Motor neuron (in vitro differentiated cells): Measurements from ENCODE around the gene ABCA7. TPM values are rescaled to one million over a fixed set of nuclear protein-coding genes. Genes with fewer than 3 reads are reported as not detected.

Experiments
- ATAC-seq, 8 experiments: fragments of 200-7000 bp; cut with Tn5 transposase; replicated peaks in 6 of 8; 2 replicates each; pipeline ENCODE4 v1.8.0; 2021; ENCODE audit warnings: mild to moderate bottlenecking in 8 of 8, moderate library complexity in 8 of 8
- H3K27ac ChIP-seq, 2 donors: fragments of 250-450 bp; sonication (Bioruptor Pico); 2 replicates each; pipeline ENCODE4 v1.9.0; 2021; ENCODE audit warnings: antibody characterized with exemption in 2 of 2, mild to moderate bottlenecking in 2 of 2, moderate library complexity in 1 of 2
- H3K4me1 ChIP-seq, 2 donors: fragments of 250-450 bp; sonication (Bioruptor Pico); replicated peaks in 1 of 2; 2 replicates each; pipeline ENCODE4 v1.6.1; 2021; ENCODE audit warnings: antibody characterized with exemption in 2 of 2, mild to moderate bottlenecking in 2 of 2, moderate library complexity in 1 of 2
- H3K4me3 ChIP-seq, 5 donors: fragments of 250-450 bp; sonication (Bioruptor Pico); 2 replicates each; pipeline ENCODE4 v1.9.0; 2021; ENCODE audit warnings: antibody characterized with exemption in 5 of 5, mild to moderate bottlenecking in 5 of 5, moderate library complexity in 4 of 5
- WGBS, 10 experiments: fragments of 450-650 bp; shearing (Covaris generic); methylation state at CpG; one replicate each; pipeline ENCODE4 v1.0.0; 2022; 5-methylcytosine and 5-hydroxymethylcytosine counted together
- in situ Hi-C, 9 experiments: fragments of 400-800 bp; cut with MboI; loops; one replicate each; pipeline ENCODE4 v1.15.0; 2021; ENCODE audit warnings: low sequenced_read_pairs in 9 of 9, low pct_unique_long_range_greater_than_20kb in 2 of 9; ENCODE audit not compliant: unreplicated experiment in 9 of 9
- total RNA-seq, 8 experiments: library from RNA; unstranded; fragments of 300-600 nt; gene quantifications; 2 replicates each; pipeline versions ENCODE4 v1.2.3 to v1.2.4, GENCODE V29; 2022

The ABCA7 gene
- total RNA-seq, 8 experiments from 2014 or later = 6.5 to 35.6 (median 9.1) TPM

- ATAC-seq = peak in 3 of 8 experiments; percentile 1 to 26 (median 9)
- in situ Hi-C loops = no loop called here
- H3K4me1 ChIP-seq = peaks cover 3 to 6% of the 10 kb centered on the region in 2 donors
- WGBS, 10 experiments = 0 to 70% methylated on average over 2 of the region's 43 CpGs; no CpG with 5 or more reads in 8 of the 10 experiments
- no peak overlapping the region for H3K27ac ChIP-seq
- no peak overlapping the region for H3K4me3 ChIP-seq
These were observed 2.2 kb downstream of the ABCA7 start for GRCh38 chr19:1041835-1042685.

- Histone ChIP-seq H3K4me1 (peaks cover 3 to 6% of the 10 kb centered on the region in 2 donors), H3K4me3 (no peak overlapping the region), H3K27ac (no peak overlapping the region)
- 20 to 80% (median 80%) methylated on average over 1 of the region's 23 CpGs; no CpG with 5 or more reads in 6 of the 10 experiments for WGBS, 10 experiments
- ATAC-seq = no peak
- in situ Hi-C loops = no loop called here
These were observed 3.0 kb downstream of the ABCA7 start for GRCh38 chr19:1042689-1043511.

- in situ Hi-C loops = no loop called here
- peaks cover 3 to 6% of the 10 kb centered on the region in 2 donors for H3K4me1 ChIP-seq
- WGBS, 10 experiments = no CpG with 5 or more reads among the region's 10 CpGs
- ATAC-seq = peak in 4 of 8 experiments; percentile 1 to 54 (median 46)
- peak overlapping the region in 1 of 2 donors; percentile 7 for H3K27ac ChIP-seq
- H3K4me3 ChIP-seq = no peak overlapping the region
These were observed 5.3 kb downstream of the ABCA7 start for GRCh38 chr19:1045247-1045603.

- peaks cover 0 to 3% of the 10 kb centered on the region in 2 donors for H3K4me1 ChIP-seq
- in situ Hi-C loops = no loop called here
- no peak overlapping the region for H3K4me3 ChIP-seq
- 80 to 97% methylated on average over 1 to 6 of the region's 33 CpGs; no CpG with 5 or more reads in 8 of the 10 experiments for WGBS, 10 experiments
- no peak overlapping the region for H3K27ac ChIP-seq
- ATAC-seq = no peak
These were observed 6.3 kb downstream of the ABCA7 start for GRCh38 chr19:1046117-1046626.

GRCh38 chr19:1046836-1047695 is 7.2 kb downstream of the ABCA7 start:
- Histone ChIP-seq H3K27ac (no peak overlapping the region), H3K4me1 (no peaks in the 10 kb centered on the region), H3K4me3 (no peak overlapping the region)
- no peak for ATAC-seq
- WGBS, 10 experiments = 70 to 96% (median 90%) methylated on average over 2 to 15 of the region's 77 CpGs; no CpG with 5 or more reads in 5 of the 10 experiments
- in situ Hi-C loops = no loop called here

- no peak for ATAC-seq
- WGBS, 10 experiments = 80 to 88% (median 81%) methylated on average over 2 to 10 of the region's 20 CpGs; no CpG with 5 or more reads in 7 of the 10 experiments
These were observed 7.8 kb downstream of the ABCA7 start for GRCh38 chr19:1047696-1048147.

GRCh38 chr19:1049106-1049505 is 9.2 kb downstream of the ABCA7 start:
- no peak overlapping the region for H3K4me3 ChIP-seq
- H3K4me1 ChIP-seq = no peaks in the 10 kb centered on the region
- no peak for ATAC-seq
- in situ Hi-C loops = no loop called here
- no peak overlapping the region for H3K27ac ChIP-seq
- 57 to 100% (median 100%) methylated on average over 1 to 4 of the region's 17 CpGs; no CpG with 5 or more reads in 7 of the 10 experiments for WGBS, 10 experiments

More at GRCh38 chr19:1047696-1048147, 7.8 kb downstream of the ABCA7 start:
- Histone ChIP-seq H3K27ac (no peak overlapping the region), H3K4me3 (no peak overlapping the region), H3K4me1 (no peaks in the 10 kb centered on the region)
- in situ Hi-C loops = no loop called here

- in situ Hi-C loops = no loop called here
- ATAC-seq = no peak
- H3K4me3 ChIP-seq = no peak overlapping the region
- no peaks in the 10 kb centered on the region for H3K4me1 ChIP-seq
- H3K27ac ChIP-seq = no peak overlapping the region
- 0 to 20% methylated on average over 1 of the region's 11 CpGs; no CpG with 5 or more reads in 8 of the 10 experiments for WGBS, 10 experiments
These were observed 9.9 kb downstream of the ABCA7 start for GRCh38 chr19:1049800-1050199.

- WGBS, 10 experiments = 58 to 92% (median 67%) methylated on average over 2 to 20 of the region's 31 CpGs; no CpG with 5 or more reads in 6 of the 10 experiments
- in situ Hi-C loops = no loop called here
- no peak for ATAC-seq
- Histone ChIP-seq H3K4me1 (no peaks in the 10 kb centered on the region), H3K27ac (no peak overlapping the region), H3K4me3 (no peak overlapping the region)
These were observed 11.3 kb downstream of the ABCA7 start for GRCh38 chr19:1050989-1051788.

- Histone ChIP-seq H3K4me3 (no peak overlapping the region), H3K4me1 (no peaks in the 10 kb centered on the region), H3K27ac (no peak overlapping the region)
- in situ Hi-C loops = no loop called here
- 50 to 100% (median 83%) methylated on average over 1 to 7 of the region's 17 CpGs; no CpG with 5 or more reads in 4 of the 10 experiments for WGBS, 10 experiments
- peak in 1 of 8 experiments; percentile 6 for ATAC-seq
These were observed 11.9 kb downstream of the ABCA7 start for GRCh38 chr19:1051791-1052190.

GRCh38 chr19:1052349-1052975 is 12.6 kb downstream of the ABCA7 start:
- Histone ChIP-seq H3K4me3 (no peak overlapping the region), H3K4me1 (no peaks in the 10 kb centered on the region), H3K27ac (no peak overlapping the region)
- in situ Hi-C loops = no loop called here
- peak in 1 of 8 experiments; percentile 9 for ATAC-seq
- WGBS, 10 experiments = 67 to 80% (median 80%) methylated on average over 1 of the region's 5 CpGs; no CpG with 5 or more reads in 7 of the 10 experiments
